DND-41 (cell line): ENCODE data around the gene KDM6A.

ENCODE experiments used
- EZH2 ChIP-seq: IDR thresholded peaks from 3 replicates; pipeline ENCODE4 v1.6.1; 2012; ENCODE audit warnings: borderline replicate concordance, low read depth, mild to moderate bottlenecking, moderate library complexity, low read length, inconsistent platforms; ENCODE audit not compliant: severe bottlenecking
- TF ChIP-seq, protein P1 (sequence below): IDR thresholded peaks from 2 replicates; pipeline ENCODE4 v1.5.1; 2012; ENCODE audit warnings: borderline replicate concordance, low read length, moderate library complexity, mild to moderate bottlenecking; ENCODE audit not compliant: poor library complexity, severe bottlenecking; ENCODE audit errors: extremely low read depth

GRCh38 chrX:44876086-44876485 lies 3.1 kb downstream of the KDM6A start:
- TF ChIP-seq, protein P1, sequence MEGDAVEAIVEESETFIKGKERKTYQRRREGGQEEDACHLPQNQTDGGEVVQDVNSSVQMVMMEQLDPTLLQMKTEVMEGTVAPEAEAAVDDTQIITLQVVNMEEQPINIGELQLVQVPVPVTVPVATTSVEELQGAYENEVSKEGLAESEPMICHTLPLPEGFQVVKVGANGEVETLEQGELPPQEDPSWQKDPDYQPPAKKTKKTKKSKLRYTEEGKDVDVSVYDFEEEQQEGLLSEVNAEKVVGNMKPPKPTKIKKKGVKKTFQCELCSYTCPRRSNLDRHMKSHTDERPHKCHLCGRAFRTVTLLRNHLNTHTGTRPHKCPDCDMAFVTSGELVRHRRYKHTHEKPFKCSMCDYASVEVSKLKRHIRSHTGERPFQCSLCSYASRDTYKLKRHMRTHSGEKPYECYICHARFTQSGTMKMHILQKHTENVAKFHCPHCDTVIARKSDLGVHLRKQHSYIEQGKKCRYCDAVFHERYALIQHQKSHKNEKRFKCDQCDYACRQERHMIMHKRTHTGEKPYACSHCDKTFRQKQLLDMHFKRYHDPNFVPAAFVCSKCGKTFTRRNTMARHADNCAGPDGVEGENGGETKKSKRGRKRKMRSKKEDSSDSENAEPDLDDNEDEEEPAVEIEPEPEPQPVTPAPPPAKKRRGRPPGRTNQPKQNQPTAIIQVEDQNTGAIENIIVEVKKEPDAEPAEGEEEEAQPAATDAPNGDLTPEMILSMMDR, result no peak
- no peak for TF ChIP-seq EZH2
